Endothelial cell of umbilical vein (primary cell): Measurements from ENCODE around the gene ADPRH. TPM values are rescaled to one million over a fixed set of nuclear protein-coding genes. Genes with fewer than 3 reads are reported as not detected.

Source experiments
- BruUV-seq: library from RNA; stranded (reverse); fragments of 400-500 nt; replicated peaks from 2 replicates; lab custom pipeline; 2021; lab: Mats Ljungman, UMichigan
- CTCF ChIA-PET: fragments of 300-600, 350-600 bp; sonication (Branson Sonifier 250); formaldehyde crosslinking; loops from one replicate; lab custom pipeline; 2021; ENCODE audit warnings: antibody characterized with exemption, inconsistent platforms; lab: Charles Lee
- POLR2A ChIA-PET: fragments of 300-600, 350-600 bp; sonication (Branson Sonifier 250); formaldehyde crosslinking; loops from one replicate; lab custom pipeline; 2021; ENCODE audit warnings: antibody characterized with exemption, inconsistent platforms; lab: Charles Lee
- DNase-seq: peaks from one replicate; pipeline ENCODE4 v3.0.0-alpha.2; 2011; ENCODE audit warnings: low read depth, low spot score
- FAIRE-seq: peaks from 2 replicates; lab custom pipeline; 2011; peaks lifted over from hg19 to GRCh38; lab: Jason Lieb, UNC
- H2AFZ ChIP-seq: 2 replicates; pipeline ENCODE4 v1.6.0; 2012; ENCODE audit warnings: low read depth, low read length, control low read depth, inconsistent platforms
- H3K27ac ChIP-seq: 2 replicates; pipeline ENCODE4 v1.5.1; 2011; ENCODE audit warnings: low read depth, mild to moderate bottlenecking, control low read depth, low read length, moderate library complexity; ENCODE audit not compliant: insufficient read depth
- H3K27me3 ChIP-seq, 2 experiments: 2 replicates each; pipeline versions ENCODE4 v1.6.0 to v1.6.1; 2011; ENCODE audit warnings: low read length in 2 of 2, mixed read lengths in 1 of 2; ENCODE audit not compliant: control insufficient read depth in 2 of 2, insufficient read depth in 2 of 2
- H3K36me3 ChIP-seq, 2 experiments: 2 replicates in 1 of 2; 3 replicates in 1 of 2; pipeline ENCODE4 v1.5.1; 2011; ENCODE audit warnings: low read length in 2 of 2, mild to moderate bottlenecking in 1 of 2, moderate library complexity in 1 of 2; ENCODE audit not compliant: control insufficient read depth in 2 of 2, insufficient read depth in 2 of 2; ENCODE audit errors: extremely low read depth in 1 of 2
- H3K4me1 ChIP-seq: 3 replicates; pipeline ENCODE4 v1.5.1; 2011; ENCODE audit warnings: mild to moderate bottlenecking, low read length; ENCODE audit not compliant: control insufficient read depth, insufficient read depth; ENCODE audit errors: extremely low read depth
- H3K4me2 ChIP-seq: 2 replicates; pipeline ENCODE4 v1.6.1; 2011; ENCODE audit warnings: low read length, control low read depth, mixed read lengths; ENCODE audit not compliant: insufficient read depth
- H3K4me3 ChIP-seq, 3 experiments: fragments of 200-600 bp in 1 of 3; sonication (generic), shearing (Covaris generic) in 1 of 3; replicated peaks in 1 of 3; 2 replicates each; pipeline ENCODE4 v1.5.1; 2011 to 2016; ENCODE audit warnings: control low read depth in 3 of 3, low read length in 3 of 3, mild to moderate bottlenecking in 2 of 3, inconsistent platforms in 1 of 3, low read depth in 1 of 3, moderate library complexity in 1 of 3; ENCODE audit not compliant: insufficient read depth in 1 of 3
- H3K79me2 ChIP-seq: 2 replicates; pipeline ENCODE4 v1.6.0; 2012; ENCODE audit warnings: low read length, inconsistent platforms; ENCODE audit not compliant: control insufficient read depth, insufficient read depth
- H3K9ac ChIP-seq: replicated peaks from 2 replicates; pipeline ENCODE3; 2011; ENCODE audit warnings: low read length, control low read depth; ENCODE audit not compliant: insufficient read depth; ENCODE audit errors: extremely low read depth
- H3K9me1 ChIP-seq: replicated peaks from 3 replicates; pipeline ENCODE4 v1.6.0; 2011; ENCODE audit warnings: mild to moderate bottlenecking, low read length; ENCODE audit not compliant: control insufficient read depth, insufficient read depth; ENCODE audit errors: extremely low read depth
- H3K9me3 ChIP-seq: replicated peaks from 2 replicates; pipeline ENCODE4 v1.5.1; 2012; ENCODE audit warnings: low read length, inconsistent platforms; ENCODE audit not compliant: control insufficient read depth, insufficient read depth
- H4K20me1 ChIP-seq: replicated peaks from 2 replicates; pipeline ENCODE3; 2011; ENCODE audit warnings: mild to moderate bottlenecking, low read length; ENCODE audit not compliant: control insufficient read depth, insufficient read depth; ENCODE audit errors: extremely low read depth
- CTCF ChIP-seq, 2 donors: IDR thresholded peaks; 1 replicate in 1 of 2; 2 replicates in 1 of 2; pipeline ENCODE4 v1.5.1; 2011; ENCODE audit warnings: low read length in 2 of 2, mild to moderate bottlenecking in 2 of 2, moderate library complexity in 2 of 2, control low read depth in 1 of 2, inconsistent platforms in 1 of 2, low read depth in 1 of 2; ENCODE audit not compliant: insufficient read depth in 1 of 2; ENCODE audit errors: extremely low read depth in 1 of 2
- EZH2 ChIP-seq: IDR thresholded peaks from 2 replicates; pipeline ENCODE4 v1.6.1; 2012; ENCODE audit warnings: borderline replicate concordance, low read depth, mild to moderate bottlenecking, moderate library complexity, low read length, inconsistent platforms; ENCODE audit not compliant: severe bottlenecking
- FOS ChIP-seq: IDR thresholded peaks from 2 replicates; pipeline ENCODE4 v1.6.1; 2011; ENCODE audit warnings: mild to moderate bottlenecking, low read length, moderate library complexity, borderline replicate concordance; ENCODE audit not compliant: insufficient read depth
- GATA2 ChIP-seq: IDR thresholded peaks from 2 replicates; pipeline ENCODE4 v1.7.0; 2011; ENCODE audit warnings: low read depth, mild to moderate bottlenecking, moderate library complexity, mixed read lengths, low read length; ENCODE audit not compliant: insufficient read length, insufficient read depth
- JUN ChIP-seq: IDR thresholded peaks from 2 replicates; pipeline ENCODE4 v1.6.1; 2011; ENCODE audit warnings: borderline replicate concordance, low read depth; ENCODE audit not compliant: insufficient read length, insufficient read depth
- MYC ChIP-seq: IDR thresholded peaks from one replicate; pipeline ENCODE4 v1.6.1; 2011; ENCODE audit warnings: mild to moderate bottlenecking, low read depth, low read length
- POLR2A ChIP-seq: IDR thresholded peaks from 2 replicates; pipeline ENCODE4 v1.6.1; 2012; ENCODE audit warnings: low read depth, mild to moderate bottlenecking, control low read depth, low read length
- POLR2AphosphoS5 ChIP-seq: IDR thresholded peaks from 2 replicates; pipeline ENCODE4 v1.6.1; 2012; ENCODE audit warnings: low read depth, mild to moderate bottlenecking, control low read depth, low read length, moderate library complexity; ENCODE audit not compliant: insufficient read depth
- dilution Hi-C: fragments of 300-500 bp; cut with MboI; formaldehyde crosslinking; loops from one replicate; pipeline ENCODE4 v1.15.0; 2019; ENCODE audit warnings: low sequenced_read_pairs; ENCODE audit not compliant: extremely low pct_ligation_motif_present
- intact Hi-C: fragments of 100-400 bp; cut with micrococcal nuclease; formaldehyde crosslinking; loops from one replicate; pipeline ENCODE4 v1.10.0; 2022
- polyA plus RNA-seq, 4 experiments: library from polyadenylated mRNA; depleted of rRNA in 3 of 4; stranded (reverse) in 3 of 4; unstranded in 1 of 4; fragments of >200 nt; gene quantifications; 2 replicates each; pipeline versions ENCODE4 v1.2.1 to v1.2.3, GENCODE V29; 2011 to 2012; ENCODE audit warnings: missing spikeins in 1 of 4
- total RNA-seq: library from RNA; stranded (reverse); gene quantifications from 2 replicates; pipeline ENCODE4 v1.2.3, GENCODE V29; 2021
- TF ChIP-seq, protein P1 (sequence below): IDR thresholded peaks from 2 replicates; pipeline ENCODE4 v1.6.1; 2011; ENCODE audit not compliant: insufficient read depth, insufficient read length

The ADPRH gene
- total and polyA plus RNA-seq, 2 donors (not counting 3 experiments of a cell fraction or from before 2014, with no cell fraction given): 3.5 to 8.0 TPM

DNA sequence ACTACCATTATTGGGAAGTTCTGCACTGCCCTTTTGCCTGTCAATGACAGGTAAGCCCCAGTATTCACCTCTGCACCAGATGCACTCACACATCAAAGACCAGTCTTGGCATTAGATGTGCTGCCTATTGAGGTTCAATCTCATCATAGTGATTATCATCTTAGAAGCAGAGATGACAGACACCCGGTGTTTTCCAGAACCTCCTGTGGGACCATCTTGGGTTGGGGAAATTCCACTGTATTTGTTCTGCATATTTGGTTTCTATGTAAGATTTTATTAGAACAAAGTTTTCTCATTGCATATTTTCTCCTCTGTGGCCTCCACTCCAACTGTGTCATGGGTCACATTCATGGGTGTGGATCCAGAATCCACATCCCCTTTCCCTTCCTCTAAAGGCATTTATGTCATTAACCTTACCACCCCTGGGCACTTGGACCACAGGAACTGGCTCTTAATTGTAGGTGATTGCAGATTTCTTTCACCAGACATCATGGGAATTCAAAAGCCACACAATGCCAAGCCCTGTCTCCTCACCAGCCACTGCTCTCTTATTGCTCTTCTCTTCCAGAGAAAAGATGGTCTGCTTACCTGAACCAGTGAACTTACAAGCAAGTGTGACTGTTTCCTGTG lies 49.6 kb downstream of the ADPRH start:
- FAIRE-seq (no peak), DNase-seq (peak; percentile 30)
- H3K36me3 ChIP-seq: no peaks in the 10 kb centered on the region
- no peak overlapping the region for H3K27ac ChIP-seq
- TF ChIP-seq POLR2AphosphoS5: no peak
- TF ChIP-seq EZH2: no peak
- TF ChIP-seq MYC: no peak
- no peak for TF ChIP-seq JUN
- TF ChIP-seq GATA2: no peak
- no peak for TF ChIP-seq CTCF (IDR thresholded peaks at IDR 0.05; ENCODE audit: extremely low read depth in 1 of 2, insufficient read depth in 1 of 2, low read depth in 1 of 2, low read length in 2 of 2)
- no peak for TF ChIP-seq FOS
- TF ChIP-seq, protein P1, sequence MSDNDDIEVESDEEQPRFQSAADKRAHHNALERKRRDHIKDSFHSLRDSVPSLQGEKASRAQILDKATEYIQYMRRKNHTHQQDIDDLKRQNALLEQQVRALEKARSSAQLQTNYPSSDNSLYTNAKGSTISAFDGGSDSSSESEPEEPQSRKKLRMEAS: no peak
- no peak for TF ChIP-seq POLR2A
- BruUV-seq: no TSS peak
- no peaks in the 10 kb centered on the region for H3K27me3 ChIP-seq
- peaks cover 20% of the 10 kb centered on the region for H3K4me1 ChIP-seq
- no peak overlapping the region for H3K4me2 ChIP-seq
- ChIA-PET POLR2A (no interaction called here), CTCF (no interaction called here)
- dilution Hi-C loops (no loop called here), intact Hi-C loops (no loop called here)
- no peak overlapping the region for H3K4me3 ChIP-seq
- H3K9ac ChIP-seq: no peak overlapping the region
- no peaks in the 10 kb centered on the region for H3K9me3 ChIP-seq
- H3K9me1 ChIP-seq: no peaks in the 10 kb centered on the region
- no peaks in the 10 kb centered on the region for H3K79me2 ChIP-seq
- H2AFZ ChIP-seq: no peak overlapping the region
- H4K20me1 ChIP-seq: no peaks in the 10 kb centered on the region
